ENCODE data around the gene TSPAN7. TPM values are rescaled to one million over a fixed set of nuclear protein-coding genes. Genes with fewer than 3 reads are reported as not detected.

TSPAN7 gene
- total RNA-seq, 1 donor from 2014 or later = 2.0 TPM

- no peak for DNase-seq (ENCODE audit: low read depth)
- Histone ChIP-seq H3K27me3 (ENCODE audit: control insufficient read depth, insufficient read depth, low read length) (no peaks in the 10 kb centered on the region), H3K36me3 (ENCODE audit: control insufficient read depth, insufficient read depth, low read length) (no peaks in the 10 kb centered on the region), H3K4me3 (ENCODE audit: low read depth, low read length) (no peak overlapping the region)
- no peak for TF ChIP-seq CTCF (IDR thresholded peaks at IDR 0.05; ENCODE audit: insufficient read depth, low read length, poor library complexity, severe bottlenecking)
Measured at GRCh38 chrX:38646129-38646528, 84.8 kb downstream of the TSPAN7 start.

GRCh38 chrX:38649221-38649620, 87.9 kb downstream of the TSPAN7 start:
- Histone ChIP-seq H3K36me3 (ENCODE audit: control insufficient read depth, insufficient read depth, low read length) (no peaks in the 10 kb centered on the region), H3K4me3 (ENCODE audit: low read depth, low read length) (no peak overlapping the region), H3K27me3 (ENCODE audit: control insufficient read depth, insufficient read depth, low read length) (no peaks in the 10 kb centered on the region)
- no peak for TF ChIP-seq CTCF (IDR thresholded peaks at IDR 0.05; ENCODE audit: insufficient read depth, low read length, poor library complexity, severe bottlenecking)
- DNase-seq (ENCODE audit: low read depth) = no peak

DNA sequence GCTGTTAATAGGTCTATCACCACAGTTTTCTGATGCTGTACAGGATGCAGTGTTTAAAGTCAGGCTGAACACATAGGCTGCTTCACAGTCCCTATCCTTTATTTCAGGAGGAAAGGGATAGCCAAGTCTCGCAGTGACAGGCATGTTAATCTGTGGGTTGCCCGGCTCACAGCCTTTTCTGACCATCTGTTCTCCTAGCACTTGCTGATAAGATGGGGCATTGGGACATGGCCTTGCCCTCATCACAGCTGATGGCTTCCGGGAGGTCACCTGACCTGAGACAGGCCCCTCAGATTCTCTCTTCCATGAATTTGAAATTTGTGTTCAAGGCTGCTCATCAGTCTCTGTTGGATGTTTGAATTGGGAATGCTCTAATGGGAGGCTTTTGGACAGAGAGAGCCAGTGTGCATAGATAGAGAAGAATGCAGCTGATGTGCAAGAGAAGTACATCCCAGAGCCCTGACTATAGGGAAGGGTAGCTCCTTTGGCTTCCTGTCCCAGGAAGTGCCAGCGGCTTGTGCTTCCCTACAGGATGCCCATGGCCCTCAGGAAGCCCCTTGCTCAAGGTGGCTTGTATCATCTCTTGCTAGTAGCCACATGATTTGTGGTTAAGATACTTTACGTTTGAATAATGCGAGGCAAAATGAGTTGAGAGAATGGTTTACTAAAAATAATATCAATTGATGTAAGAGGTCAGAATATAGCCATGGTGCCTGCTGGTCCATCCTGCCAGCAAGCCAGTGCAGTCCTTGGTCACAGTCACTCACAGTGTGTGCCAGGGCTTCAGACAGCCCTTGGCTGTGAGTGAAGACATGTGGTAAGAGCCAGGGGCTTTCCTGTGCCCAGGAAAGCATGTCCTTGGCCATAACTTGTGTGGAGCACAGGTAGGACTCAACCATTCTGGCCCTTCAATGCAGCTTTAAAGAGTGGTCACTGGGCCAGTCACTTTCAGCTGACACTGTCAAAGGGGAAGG, 88.6 kb downstream of the TSPAN7 start:
- TF ChIP-seq CTCF (IDR thresholded peaks at IDR 0.05; ENCODE audit: insufficient read depth, low read length, poor library complexity, severe bottlenecking) = no peak
- Histone ChIP-seq H3K27me3 (ENCODE audit: control insufficient read depth, insufficient read depth, low read length) (no peaks in the 10 kb centered on the region), H3K36me3 (ENCODE audit: control insufficient read depth, insufficient read depth, low read length) (no peaks in the 10 kb centered on the region), H3K4me3 (ENCODE audit: low read depth, low read length) (no peak overlapping the region)
- no peak for DNase-seq (ENCODE audit: low read depth)

- Histone ChIP-seq H3K4me3 (ENCODE audit: low read depth, low read length) (no peak overlapping the region), H3K27me3 (ENCODE audit: control insufficient read depth, insufficient read depth, low read length) (no peaks in the 10 kb centered on the region), H3K36me3 (ENCODE audit: control insufficient read depth, insufficient read depth, low read length) (no peaks in the 10 kb centered on the region)
- no peak for DNase-seq (ENCODE audit: low read depth)
- TF ChIP-seq CTCF (IDR thresholded peaks at IDR 0.05; ENCODE audit: insufficient read depth, low read length, poor library complexity, severe bottlenecking) = no peak
Measured at GRCh38 chrX:38651625-38652601, 90.6 kb downstream of the TSPAN7 start.

DNA sequence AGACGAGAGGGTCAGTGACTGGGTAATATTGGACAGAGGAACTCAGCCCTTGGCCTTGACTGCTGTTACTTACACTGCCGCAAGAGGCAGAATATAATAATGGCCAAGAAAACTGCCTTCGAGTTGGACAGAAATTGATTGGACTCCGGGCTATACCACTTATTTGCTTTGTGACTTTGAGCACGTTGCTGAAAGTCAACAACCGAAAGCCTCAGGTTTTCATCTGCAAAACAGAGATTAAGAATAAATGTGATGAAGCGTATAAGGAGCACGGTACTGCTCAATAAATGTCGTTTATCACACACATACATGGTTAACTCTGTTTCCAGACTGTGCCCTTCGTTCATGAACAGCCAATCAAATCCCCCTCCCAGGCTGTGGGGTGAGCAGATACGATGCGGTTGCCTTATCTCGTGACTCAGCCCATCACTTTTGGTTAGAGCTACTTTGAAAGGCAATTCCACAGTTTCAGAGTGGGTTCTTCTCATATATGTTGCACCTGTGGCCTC, 91.6 kb downstream of the TSPAN7 start:
- no peak overlapping the region for H3K4me3 ChIP-seq (ENCODE audit: low read depth, low read length)
- no peak for DNase-seq (ENCODE audit: low read depth)
- H3K27me3 ChIP-seq (ENCODE audit: control insufficient read depth, insufficient read depth, low read length) = no peaks in the 10 kb centered on the region
- TF ChIP-seq CTCF (IDR thresholded peaks at IDR 0.05; ENCODE audit: insufficient read depth, low read length, poor library complexity, severe bottlenecking) = no peak
- no peaks in the 10 kb centered on the region for H3K36me3 ChIP-seq (ENCODE audit: control insufficient read depth, insufficient read depth, low read length)

Measured in kidney epithelial cell (primary cell).